GM13976 (cell line): ENCODE results near the gene CEMIP.

ENCODE experiments used
- DNase-seq: peaks from one replicate; pipeline ENCODE4 v3.0.0; 2012; ENCODE audit warnings: low spot score
- in situ Hi-C: fragments of 300-500 bp; cut with MboI; formaldehyde crosslinking; loops from one replicate; pipeline ENCODE4 v1.12.0; 2022; ENCODE audit warnings: low sequenced_read_pairs, mixed read lengths, inconsistent platforms; ENCODE audit not compliant: unreplicated experiment
- TF ChIP-seq, protein P1 (sequence below): IDR thresholded peaks from 2 replicates; pipeline ENCODE4 v1.5.1; 2012; ENCODE audit warnings: borderline replicate concordance, mild to moderate bottlenecking; ENCODE audit not compliant: insufficient read depth; ENCODE audit errors: extremely low read depth, missing control alignments, control extremely low read depth

The CEMIP gene

DNA sequence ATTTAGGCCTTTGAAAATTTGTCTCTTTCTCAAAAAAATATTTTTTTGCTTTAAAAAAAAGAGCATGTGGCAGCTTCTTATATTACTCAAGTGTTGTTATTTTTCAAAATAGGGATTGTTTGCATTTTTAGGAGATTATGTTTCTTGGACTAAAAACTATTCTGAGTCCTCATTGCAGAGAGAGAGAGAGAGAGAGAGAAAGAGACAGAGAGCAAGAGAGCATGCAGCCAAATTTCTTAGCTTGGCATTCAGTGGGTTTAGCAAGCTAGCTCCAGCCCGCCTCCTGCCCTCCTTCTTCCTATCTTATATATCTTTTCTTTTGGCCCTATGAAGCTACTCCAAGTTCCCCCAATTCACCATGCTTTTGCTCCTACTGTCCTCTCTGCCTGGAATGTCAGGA is 55.7 kb downstream of the CEMIP start:
- DNase-seq = no peak
- TF ChIP-seq, protein P1, sequence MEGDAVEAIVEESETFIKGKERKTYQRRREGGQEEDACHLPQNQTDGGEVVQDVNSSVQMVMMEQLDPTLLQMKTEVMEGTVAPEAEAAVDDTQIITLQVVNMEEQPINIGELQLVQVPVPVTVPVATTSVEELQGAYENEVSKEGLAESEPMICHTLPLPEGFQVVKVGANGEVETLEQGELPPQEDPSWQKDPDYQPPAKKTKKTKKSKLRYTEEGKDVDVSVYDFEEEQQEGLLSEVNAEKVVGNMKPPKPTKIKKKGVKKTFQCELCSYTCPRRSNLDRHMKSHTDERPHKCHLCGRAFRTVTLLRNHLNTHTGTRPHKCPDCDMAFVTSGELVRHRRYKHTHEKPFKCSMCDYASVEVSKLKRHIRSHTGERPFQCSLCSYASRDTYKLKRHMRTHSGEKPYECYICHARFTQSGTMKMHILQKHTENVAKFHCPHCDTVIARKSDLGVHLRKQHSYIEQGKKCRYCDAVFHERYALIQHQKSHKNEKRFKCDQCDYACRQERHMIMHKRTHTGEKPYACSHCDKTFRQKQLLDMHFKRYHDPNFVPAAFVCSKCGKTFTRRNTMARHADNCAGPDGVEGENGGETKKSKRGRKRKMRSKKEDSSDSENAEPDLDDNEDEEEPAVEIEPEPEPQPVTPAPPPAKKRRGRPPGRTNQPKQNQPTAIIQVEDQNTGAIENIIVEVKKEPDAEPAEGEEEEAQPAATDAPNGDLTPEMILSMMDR = no peak
- in situ Hi-C loops = no loop called here

DNA sequence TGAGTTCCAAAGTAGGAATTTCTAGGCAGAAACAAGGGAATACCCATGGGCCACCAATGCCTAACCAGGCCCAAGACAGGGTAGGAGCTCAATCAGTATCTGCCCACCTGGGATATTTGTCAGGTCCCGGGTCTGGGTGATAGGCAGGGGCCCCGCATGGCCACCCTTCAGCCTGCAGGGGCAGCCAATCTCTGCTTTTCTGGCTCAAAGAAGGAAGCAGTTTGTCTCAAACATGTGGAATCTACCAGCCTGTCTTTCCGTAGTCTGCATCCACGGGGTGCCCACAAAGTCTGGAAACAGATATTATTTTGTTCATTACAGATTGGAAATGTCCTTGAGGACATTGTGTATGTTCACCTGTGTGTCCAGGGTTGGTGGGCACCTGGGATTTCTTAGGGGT is 56.2 kb downstream of the CEMIP start:
- no peak for DNase-seq
- in situ Hi-C loops = no loop called here
- TF ChIP-seq, protein P1 = no peak

DNA sequence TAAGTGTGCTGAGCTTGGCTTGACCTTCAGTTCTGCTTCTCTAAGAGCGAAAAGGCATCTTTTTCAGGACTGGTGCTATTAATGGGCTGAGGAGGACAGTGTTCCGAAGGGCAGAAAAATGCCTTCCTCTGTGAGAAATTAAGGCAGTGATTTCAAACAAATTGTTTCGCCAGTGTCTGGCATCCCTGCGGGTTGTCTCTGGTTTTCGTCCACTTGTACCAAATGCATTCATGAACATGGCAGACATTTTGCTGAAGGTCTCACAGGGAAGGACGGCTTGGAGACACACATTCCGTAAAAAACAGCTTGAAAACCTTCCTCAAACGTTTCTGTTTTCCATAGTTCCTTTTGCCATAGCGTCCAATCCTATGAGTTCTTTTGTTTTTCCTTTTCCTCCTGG is 57.1 kb downstream of the CEMIP start:
- TF ChIP-seq, protein P1 = no peak
- no peak for DNase-seq
- in situ Hi-C loops = no loop called here

DNA sequence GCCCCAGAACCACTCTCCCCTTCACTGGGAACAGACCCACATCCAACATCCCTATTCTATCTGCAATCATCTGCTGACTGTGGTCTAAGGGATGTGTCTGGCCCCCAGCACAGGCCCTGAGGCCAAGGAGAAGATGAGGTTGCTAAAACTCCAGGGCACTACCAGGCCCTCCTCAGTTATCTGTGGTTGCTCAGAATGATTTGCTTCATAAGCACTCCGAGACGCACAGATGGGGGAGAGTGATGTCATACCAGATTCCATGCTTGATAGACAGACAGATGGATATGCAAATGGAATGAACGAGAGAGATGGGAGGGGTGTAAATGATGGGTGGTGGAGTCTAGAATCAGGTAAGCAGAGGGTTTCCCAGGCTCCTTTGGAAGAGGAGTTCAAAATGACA is 57.8 kb downstream of the CEMIP start:
- in situ Hi-C loops = no loop called here
- DNase-seq = no peak
- TF ChIP-seq, protein P1 = no peak

DNA sequence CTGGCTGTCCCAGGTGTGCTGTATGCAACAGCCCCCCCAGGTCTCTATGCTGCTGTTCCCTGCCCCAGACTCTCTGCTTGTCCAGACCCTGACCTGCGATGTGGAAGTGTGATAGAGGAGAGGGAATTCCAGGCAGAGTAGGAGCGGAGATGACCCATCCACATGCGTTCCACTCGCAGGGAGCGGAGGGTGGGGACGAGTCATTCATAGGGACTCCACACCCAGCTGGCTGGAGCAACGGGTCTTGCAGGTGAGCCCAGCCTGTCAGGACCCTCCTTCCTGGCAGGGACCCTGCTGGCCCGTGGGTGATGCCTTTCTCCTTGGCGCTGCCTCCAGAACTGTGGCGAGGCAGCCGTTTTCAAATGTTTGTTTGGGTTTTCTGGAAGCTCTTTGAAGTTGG is 58.8 kb downstream of the CEMIP start:
- in situ Hi-C loops = no loop called here
- no peak for DNase-seq
- TF ChIP-seq, protein P1 = no peak

DNA sequence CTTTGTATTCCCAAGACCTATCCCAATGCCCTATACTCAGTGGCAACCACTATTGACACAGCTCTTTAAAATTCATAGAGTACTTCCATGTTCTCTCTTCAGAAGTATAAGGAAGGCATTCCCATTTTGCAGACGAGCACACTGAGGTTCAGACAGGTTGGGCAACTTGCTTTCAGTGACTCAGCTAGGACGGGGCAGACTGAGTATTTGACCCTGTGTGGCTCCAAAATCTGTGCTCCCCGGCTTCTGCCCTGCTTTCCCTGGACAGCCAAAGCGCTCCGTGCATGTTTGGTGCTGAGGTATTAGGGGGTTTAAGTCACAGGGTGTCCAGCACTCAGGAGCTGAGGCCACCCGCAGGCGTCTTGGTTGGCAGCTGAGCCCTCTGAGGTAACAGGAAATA is 59.5 kb downstream of the CEMIP start:
- DNase-seq = no peak
- in situ Hi-C loops = no loop called here
- TF ChIP-seq, protein P1 = no peak

DNA sequence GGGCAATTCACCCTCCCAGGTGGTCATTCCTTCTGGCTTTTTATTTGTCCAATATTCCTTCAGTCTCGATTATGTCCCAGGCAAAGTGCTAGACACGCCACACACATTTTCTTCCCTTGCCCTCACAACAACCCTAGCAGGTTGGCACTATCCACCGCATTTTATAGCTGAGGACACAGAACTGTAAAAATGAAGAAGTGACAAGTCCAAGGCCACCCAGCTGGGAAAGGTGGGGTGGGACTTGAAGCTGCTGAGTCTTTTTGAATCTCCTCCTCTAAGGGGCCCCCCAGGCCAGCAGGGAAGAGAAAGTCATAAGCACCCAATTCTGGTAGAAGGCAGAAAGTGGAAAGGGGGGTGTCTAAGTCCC is 60.6 kb downstream of the CEMIP start:
- TF ChIP-seq, protein P1 = no peak
- DNase-seq = no peak
- in situ Hi-C loops = no loop called here
